Testis (tissue), 3 donors: ENCODE results near the gene C16orf87. TPM values are rescaled to one million over a fixed set of nuclear protein-coding genes. Genes with fewer than 3 reads are reported as not detected.

Experiments
- DNase-seq: peaks from one replicate; pipeline ENCODE4 v3.0.0-alpha.2; 2019
- H3K27ac ChIP-seq, 2 donors: fragments of 200-600 bp; sonication (generic); one replicate each; pipeline ENCODE4 v1.5.1; 2019
- H3K27me3 ChIP-seq: fragments of 200-600 bp; sonication (generic); one replicate; pipeline ENCODE4 v1.5.1; 2019
- H3K36me3 ChIP-seq: fragments of 200-600 bp; sonication (generic); one replicate; pipeline ENCODE4 v1.5.1; 2017; ENCODE audit warnings: low read depth; ENCODE audit errors: missing control alignments
- H3K4me1 ChIP-seq: fragments of 200-600 bp; sonication (generic); one replicate; pipeline ENCODE4 v1.5.1; 2019
- H3K4me3 ChIP-seq, 2 donors: fragments of 200-600 bp; sonication (generic); one replicate each; pipeline ENCODE4 v1.5.1; 2017 to 2019
- H3K9me3 ChIP-seq: fragments of 200-600 bp; sonication (generic); one replicate; pipeline ENCODE4 v1.5.1; 2017
- POLR2A ChIP-seq: fragments of 450-650 bp; IDR thresholded peaks from one replicate; pipeline ENCODE4 v1.6.1; 2017; ENCODE audit warnings: antibody characterized with exemption, mild to moderate bottlenecking, moderate library complexity
- WGBS, 2 donors: methylation state at CpG; one replicate each; pipeline ENCODE4 v1.1.5; 2018; 5-methylcytosine and 5-hydroxymethylcytosine counted together
- intact Hi-C: fragments of 100-400 bp; cut with DNase I; formaldehyde crosslinking; loops from one replicate; pipeline ENCODE4 v1.15.1; 2023; ENCODE audit warnings: low total_unique reads
- polyA plus RNA-seq: library from polyadenylated mRNA; stranded (reverse); fragments of 350-450 nt; fragmentation: Illumina TruSeq; extraction: RNeasy Lipid Tissue Mini Kit (QIAGEN cat#74804); gene quantifications from one replicate; pipeline ENCODE4 v1.2.3, GENCODE V29; 2014; ENCODE audit warnings: low read depth, low replicate concordance; ENCODE audit not compliant: insufficient read depth
- total RNA-seq, 2 donors: library from RNA; depleted of rRNA; stranded (reverse); fragments of >200 nt; gene quantifications; one replicate each; pipeline ENCODE4 v1.2.3, GENCODE V29; 2016
- TF ChIP-seq, protein P1 (sequence below), 3 experiments: fragments of 450-650 bp in 2 of 3; fragments of 200-600 bp in 1 of 3; sonication (generic) in 1 of 3; IDR thresholded peaks; one replicate each; pipeline ENCODE4 v1.5.1; 2016 to 2019; ENCODE audit warnings: antibody characterized with exemption in 3 of 3, mild to moderate bottlenecking in 2 of 3, moderate library complexity in 1 of 3

C16orf87 gene
- total and polyA plus RNA-seq, 3 donors from 2014 or later = 32.0 to 45.4 (median 44.9) TPM

DNA sequence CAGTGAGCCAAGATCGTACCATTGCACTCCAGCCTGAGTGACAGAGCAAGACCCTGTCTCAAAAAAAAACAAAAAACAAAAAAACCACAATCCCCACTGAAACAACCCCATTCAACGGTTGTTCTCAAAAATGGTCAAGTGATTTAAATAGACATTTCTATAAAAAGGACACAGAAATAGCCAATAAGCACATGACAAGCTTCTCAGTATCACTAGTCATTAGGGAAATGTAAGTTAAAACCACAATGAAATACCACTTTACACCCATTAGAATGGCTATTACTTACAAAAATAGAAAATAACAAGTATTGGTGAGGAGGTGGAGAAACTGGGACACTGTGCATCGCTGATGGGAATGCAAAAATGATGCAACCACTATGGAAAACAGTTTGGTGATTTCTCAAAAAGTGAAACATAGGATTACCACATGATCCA, 56.2 kb downstream of the C16orf87 start:
- WGBS, 2 donors = 80 to 83% methylated on average over 3 of the region's 3 CpGs
- no peaks in the 10 kb centered on the region for H3K9me3 ChIP-seq
- intact Hi-C loops = no loop called here
- H3K27me3 ChIP-seq = no peaks in the 10 kb centered on the region
- DNase-seq = no peak
- TF ChIP-seq, protein P1, sequence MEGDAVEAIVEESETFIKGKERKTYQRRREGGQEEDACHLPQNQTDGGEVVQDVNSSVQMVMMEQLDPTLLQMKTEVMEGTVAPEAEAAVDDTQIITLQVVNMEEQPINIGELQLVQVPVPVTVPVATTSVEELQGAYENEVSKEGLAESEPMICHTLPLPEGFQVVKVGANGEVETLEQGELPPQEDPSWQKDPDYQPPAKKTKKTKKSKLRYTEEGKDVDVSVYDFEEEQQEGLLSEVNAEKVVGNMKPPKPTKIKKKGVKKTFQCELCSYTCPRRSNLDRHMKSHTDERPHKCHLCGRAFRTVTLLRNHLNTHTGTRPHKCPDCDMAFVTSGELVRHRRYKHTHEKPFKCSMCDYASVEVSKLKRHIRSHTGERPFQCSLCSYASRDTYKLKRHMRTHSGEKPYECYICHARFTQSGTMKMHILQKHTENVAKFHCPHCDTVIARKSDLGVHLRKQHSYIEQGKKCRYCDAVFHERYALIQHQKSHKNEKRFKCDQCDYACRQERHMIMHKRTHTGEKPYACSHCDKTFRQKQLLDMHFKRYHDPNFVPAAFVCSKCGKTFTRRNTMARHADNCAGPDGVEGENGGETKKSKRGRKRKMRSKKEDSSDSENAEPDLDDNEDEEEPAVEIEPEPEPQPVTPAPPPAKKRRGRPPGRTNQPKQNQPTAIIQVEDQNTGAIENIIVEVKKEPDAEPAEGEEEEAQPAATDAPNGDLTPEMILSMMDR (IDR thresholded peaks at IDR 0.05) = no peak
- TF ChIP-seq POLR2A = no peak
- no peak overlapping the region for H3K27ac ChIP-seq
- H3K4me3 ChIP-seq = no peak overlapping the region
- H3K4me1 ChIP-seq = no peaks in the 10 kb centered on the region
- no peaks in the 10 kb centered on the region for H3K36me3 ChIP-seq

DNA sequence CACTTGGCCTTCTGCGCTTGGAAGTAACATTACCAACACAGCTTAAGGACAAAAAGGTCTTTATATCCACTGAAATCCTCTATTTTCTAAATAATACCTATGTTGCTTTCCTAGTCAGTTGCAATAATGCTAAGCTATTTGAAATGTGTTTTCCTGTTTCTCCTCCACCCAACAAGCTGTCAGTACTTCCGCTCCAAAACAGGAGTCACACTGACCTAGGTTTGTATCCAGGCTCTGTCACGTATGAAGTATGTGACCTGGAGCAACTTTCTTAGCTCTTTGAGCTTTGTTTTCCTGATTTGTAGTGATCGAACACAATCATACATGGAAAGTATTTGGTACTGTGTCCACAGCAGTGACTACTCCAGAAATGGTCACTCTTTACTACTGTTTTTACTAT, 58.5 kb downstream of the C16orf87 start:
- H3K4me1 ChIP-seq = no peaks in the 10 kb centered on the region
- no peaks in the 10 kb centered on the region for H3K27me3 ChIP-seq
- no peak overlapping the region for H3K27ac ChIP-seq
- no peaks in the 10 kb centered on the region for H3K9me3 ChIP-seq
- H3K36me3 ChIP-seq = no peaks in the 10 kb centered on the region
- no peak for TF ChIP-seq POLR2A
- TF ChIP-seq, protein P1 (IDR thresholded peaks at IDR 0.05) = no peak
- intact Hi-C loops = no loop called here
- no peak overlapping the region for H3K4me3 ChIP-seq
- DNase-seq = no peak
- WGBS, 2 donors = 82% methylated on average over 4 of the region's 4 CpGs

DNA sequence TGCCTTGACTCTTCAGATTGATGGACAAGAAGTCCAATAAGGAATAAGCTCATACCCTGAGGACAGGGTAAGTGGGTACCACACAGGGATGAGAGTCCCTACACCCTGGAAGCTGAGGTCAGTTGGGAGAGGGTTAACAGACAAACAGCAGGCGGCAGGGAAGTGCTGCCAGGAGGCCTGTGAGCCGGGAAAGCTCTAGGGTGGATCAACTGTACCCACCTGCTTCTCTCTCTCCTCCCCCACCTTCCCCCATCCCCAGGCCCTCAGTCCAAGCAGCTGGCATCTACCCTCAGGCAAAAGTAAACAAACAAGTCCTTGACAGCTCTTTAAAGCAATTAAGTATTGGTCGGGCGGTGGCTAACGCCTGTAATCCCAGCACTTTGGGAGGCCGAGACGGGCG, 62.2 kb downstream of the C16orf87 start:
- WGBS, 2 donors = 80 to 82% methylated on average over 8 of the region's 8 CpGs
- H3K36me3 ChIP-seq = no peaks in the 10 kb centered on the region
- no peaks in the 10 kb centered on the region for H3K4me1 ChIP-seq
- no peaks in the 10 kb centered on the region for H3K9me3 ChIP-seq
- H3K4me3 ChIP-seq = no peak overlapping the region
- no peaks in the 10 kb centered on the region for H3K27me3 ChIP-seq
- TF ChIP-seq, protein P1 (IDR thresholded peaks at IDR 0.05) = no peak
- TF ChIP-seq POLR2A = no peak
- no peak overlapping the region for H3K27ac ChIP-seq
- DNase-seq = no peak
- intact Hi-C loops = no loop called here

GRCh38 chr16:46765050-46765449, 65.9 kb downstream of the C16orf87 start:
- Histone ChIP-seq H3K36me3 (no peaks in the 10 kb centered on the region), H3K9me3 (no peaks in the 10 kb centered on the region), H3K4me1 (no peaks in the 10 kb centered on the region), H3K4me3 (no peak overlapping the region), H3K27me3 (no peaks in the 10 kb centered on the region), H3K27ac (no peak overlapping the region)
- intact Hi-C loops = no loop called here
- WGBS, 2 donors = 82 to 83% methylated on average over 7 of the region's 7 CpGs
- no peak for TF ChIP-seq POLR2A
- no peak for DNase-seq

DNA sequence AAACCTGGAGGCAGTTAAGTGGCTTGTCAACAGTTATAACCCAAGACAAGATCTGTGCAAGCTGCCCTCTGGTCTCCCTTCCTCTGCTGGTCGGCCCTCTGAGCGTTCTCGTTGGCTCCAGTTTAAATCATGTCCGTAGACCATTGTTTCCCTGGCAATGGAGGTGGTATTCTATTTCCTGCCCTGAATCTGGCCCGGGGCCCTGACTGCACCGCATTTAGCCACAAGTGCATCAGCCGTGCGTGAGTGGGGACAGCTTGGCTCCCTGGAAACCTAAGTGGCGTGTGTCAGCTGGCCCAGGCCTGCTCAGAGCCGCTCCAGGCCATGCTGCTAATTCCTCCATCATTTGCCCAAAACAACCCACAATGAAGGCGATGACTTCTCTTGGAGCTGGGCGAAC, 67.8 kb downstream of the C16orf87 start:
- no peaks in the 10 kb centered on the region for H3K4me1 ChIP-seq
- H3K36me3 ChIP-seq = no peaks in the 10 kb centered on the region
- H3K9me3 ChIP-seq = no peaks in the 10 kb centered on the region
- intact Hi-C loops = no loop called here
- no peak overlapping the region for H3K4me3 ChIP-seq
- DNase-seq = no peak
- 81 to 87% methylated on average over 12 of the region's 12 CpGs for WGBS, 2 donors
- no peak overlapping the region for H3K27ac ChIP-seq
- no peaks in the 10 kb centered on the region for H3K27me3 ChIP-seq
- TF ChIP-seq, protein P1 (IDR thresholded peaks at IDR 0.05) = no peak
- TF ChIP-seq POLR2A = no peak
